ENCODE data around the gene CACNA1F.
A peak's percentile ranks its signal among the peaks of the same experiment; 100 is the strongest.

- TF ChIP-seq, protein P1, sequence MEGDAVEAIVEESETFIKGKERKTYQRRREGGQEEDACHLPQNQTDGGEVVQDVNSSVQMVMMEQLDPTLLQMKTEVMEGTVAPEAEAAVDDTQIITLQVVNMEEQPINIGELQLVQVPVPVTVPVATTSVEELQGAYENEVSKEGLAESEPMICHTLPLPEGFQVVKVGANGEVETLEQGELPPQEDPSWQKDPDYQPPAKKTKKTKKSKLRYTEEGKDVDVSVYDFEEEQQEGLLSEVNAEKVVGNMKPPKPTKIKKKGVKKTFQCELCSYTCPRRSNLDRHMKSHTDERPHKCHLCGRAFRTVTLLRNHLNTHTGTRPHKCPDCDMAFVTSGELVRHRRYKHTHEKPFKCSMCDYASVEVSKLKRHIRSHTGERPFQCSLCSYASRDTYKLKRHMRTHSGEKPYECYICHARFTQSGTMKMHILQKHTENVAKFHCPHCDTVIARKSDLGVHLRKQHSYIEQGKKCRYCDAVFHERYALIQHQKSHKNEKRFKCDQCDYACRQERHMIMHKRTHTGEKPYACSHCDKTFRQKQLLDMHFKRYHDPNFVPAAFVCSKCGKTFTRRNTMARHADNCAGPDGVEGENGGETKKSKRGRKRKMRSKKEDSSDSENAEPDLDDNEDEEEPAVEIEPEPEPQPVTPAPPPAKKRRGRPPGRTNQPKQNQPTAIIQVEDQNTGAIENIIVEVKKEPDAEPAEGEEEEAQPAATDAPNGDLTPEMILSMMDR (IDR thresholded peaks at IDR 0.05) = peak; percentile 40 to 81 (median 67)
- peak in 1 of 2 donors; percentile 32 for TF ChIP-seq POLR2A (IDR thresholded peaks at IDR 0.05)
- peak in 1 of 2 donors; percentile 90 for TF ChIP-seq POLR2AphosphoS5 (IDR thresholded peaks at IDR 0.05; ENCODE audit: insufficient read depth in 1 of 2, low read depth in 1 of 2)
Observed at GRCh38 chrX:49155900-49156837, 77.0 kb downstream of the CACNA1F start.
